NB4 (cell line): ENCODE data around the gene ST6GALNAC2.

Experiments used
- MYC ChIP-seq: IDR thresholded peaks from 2 replicates; pipeline ENCODE4 v1.6.1; 2011; ENCODE audit warnings: low read depth, low read length
- POLR2A ChIP-seq: IDR thresholded peaks from 2 replicates; pipeline ENCODE4 v1.6.1; 2011; ENCODE audit warnings: mild to moderate bottlenecking; ENCODE audit not compliant: insufficient read length; ENCODE audit errors: extremely low read depth
- TF ChIP-seq, protein P1 (sequence below): IDR thresholded peaks from one replicate; pipeline ENCODE4 v1.5.1; 2012; ENCODE audit warnings: low read depth, low read length

DNA sequence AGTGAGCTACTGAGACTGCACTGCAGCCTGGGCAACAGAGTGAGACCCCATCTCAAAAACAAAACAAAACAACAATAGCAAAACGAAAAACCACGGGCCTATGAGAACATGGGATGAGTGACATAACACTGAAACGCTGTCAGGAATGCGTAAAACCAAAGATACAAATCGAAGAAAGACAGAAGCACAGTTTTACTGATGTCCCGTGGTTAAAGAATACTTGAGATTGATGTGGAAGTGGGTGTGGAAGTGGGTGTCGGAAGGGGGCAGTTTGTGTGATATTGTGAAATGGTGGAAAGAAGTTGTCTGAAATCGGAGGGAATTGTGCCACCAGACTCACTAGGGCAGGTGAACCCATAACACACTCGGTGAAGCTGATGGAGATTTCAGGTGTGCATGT, 9.5 kb downstream of the ST6GALNAC2 start:
- TF ChIP-seq, protein P1, sequence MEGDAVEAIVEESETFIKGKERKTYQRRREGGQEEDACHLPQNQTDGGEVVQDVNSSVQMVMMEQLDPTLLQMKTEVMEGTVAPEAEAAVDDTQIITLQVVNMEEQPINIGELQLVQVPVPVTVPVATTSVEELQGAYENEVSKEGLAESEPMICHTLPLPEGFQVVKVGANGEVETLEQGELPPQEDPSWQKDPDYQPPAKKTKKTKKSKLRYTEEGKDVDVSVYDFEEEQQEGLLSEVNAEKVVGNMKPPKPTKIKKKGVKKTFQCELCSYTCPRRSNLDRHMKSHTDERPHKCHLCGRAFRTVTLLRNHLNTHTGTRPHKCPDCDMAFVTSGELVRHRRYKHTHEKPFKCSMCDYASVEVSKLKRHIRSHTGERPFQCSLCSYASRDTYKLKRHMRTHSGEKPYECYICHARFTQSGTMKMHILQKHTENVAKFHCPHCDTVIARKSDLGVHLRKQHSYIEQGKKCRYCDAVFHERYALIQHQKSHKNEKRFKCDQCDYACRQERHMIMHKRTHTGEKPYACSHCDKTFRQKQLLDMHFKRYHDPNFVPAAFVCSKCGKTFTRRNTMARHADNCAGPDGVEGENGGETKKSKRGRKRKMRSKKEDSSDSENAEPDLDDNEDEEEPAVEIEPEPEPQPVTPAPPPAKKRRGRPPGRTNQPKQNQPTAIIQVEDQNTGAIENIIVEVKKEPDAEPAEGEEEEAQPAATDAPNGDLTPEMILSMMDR = no peak
- TF ChIP-seq MYC = no peak
- no peak for TF ChIP-seq POLR2A
